Measurements from ENCODE around the gene ILK.
A peak's percentile ranks its signal among the peaks of the same experiment; 100 is the strongest.

Gene ILK

GRCh38 chr11:6638429-6638828 is 34.9 kb downstream of the ILK start:
- DNase-seq, result no peak

DNA sequence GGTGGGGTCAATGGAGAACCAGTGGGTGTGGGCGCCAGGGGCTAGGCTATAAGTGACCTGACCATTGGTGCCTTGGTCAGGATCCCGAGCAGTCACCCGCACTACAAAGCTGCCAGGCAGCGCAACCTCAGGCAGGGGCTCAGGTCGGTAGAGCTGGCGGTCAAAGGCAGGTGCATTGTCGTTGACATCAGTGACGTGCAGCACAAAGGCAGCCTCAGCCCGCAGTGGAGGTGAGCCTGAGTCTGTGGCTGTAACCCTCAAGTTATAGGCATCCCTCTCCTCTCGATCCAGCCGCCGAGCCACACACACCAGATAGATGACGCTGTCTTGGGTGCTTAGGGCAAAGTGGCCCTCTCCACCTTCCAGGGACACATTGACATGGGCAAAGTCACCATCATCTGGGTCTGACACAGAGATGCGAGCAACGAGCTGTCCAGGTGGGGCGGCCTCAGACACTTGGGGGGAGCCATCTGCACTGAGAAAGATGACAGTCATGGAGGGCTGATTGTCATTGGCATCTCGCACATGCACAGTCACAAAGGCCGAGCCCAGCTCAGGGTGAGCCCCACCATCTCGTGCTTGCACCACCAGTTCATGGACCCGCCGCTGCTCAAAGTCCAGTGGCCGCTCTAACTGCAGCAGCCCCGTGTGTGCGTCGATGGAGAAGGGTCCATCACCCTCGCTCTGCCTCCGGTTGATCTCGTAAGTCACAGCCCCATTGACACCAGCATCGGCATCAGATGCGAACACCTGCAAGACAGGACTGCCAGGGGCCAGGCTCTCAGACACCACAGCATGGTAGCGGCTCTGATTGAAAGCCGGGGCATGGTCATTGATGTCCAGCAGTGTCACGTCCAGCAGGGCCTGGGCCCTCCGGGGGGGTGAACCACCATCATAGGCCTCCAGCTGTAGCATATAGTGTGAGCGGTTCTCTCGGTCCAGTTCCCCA is 36.7 kb downstream of the ILK start:
- DNase-seq, result no peak

GRCh38 chr11:6640985-6641701 is 37.6 kb downstream of the ILK start:
- DNase-seq, result no peak

- no peak for DNase-seq
Measured at GRCh38 chr11:6642957-6643356, 39.4 kb downstream of the ILK start.

DNA sequence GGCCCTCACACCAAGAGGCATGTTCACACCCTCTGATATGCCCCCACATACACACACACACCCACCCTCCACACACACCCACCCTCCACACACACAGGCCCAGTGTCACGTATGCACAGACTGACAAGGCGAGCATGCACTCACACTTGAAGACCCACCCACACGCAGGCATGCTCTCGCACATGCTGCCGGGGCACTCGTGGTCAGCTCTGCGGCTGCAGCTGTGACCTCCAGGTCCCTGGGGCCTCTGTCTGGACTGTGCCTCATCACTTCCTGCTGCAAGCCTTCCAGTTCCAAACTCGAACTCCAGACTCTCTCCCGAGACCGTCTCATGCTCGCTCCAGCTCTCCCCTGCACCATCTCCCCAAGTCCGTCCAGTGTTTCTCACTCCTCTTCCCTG is 42.5 kb downstream of the ILK start:
- no peak for DNase-seq

- peak; percentile 16 for DNase-seq
Measured at GRCh38 chr11:6646576-6646917, 43.0 kb downstream of the ILK start.

DNA sequence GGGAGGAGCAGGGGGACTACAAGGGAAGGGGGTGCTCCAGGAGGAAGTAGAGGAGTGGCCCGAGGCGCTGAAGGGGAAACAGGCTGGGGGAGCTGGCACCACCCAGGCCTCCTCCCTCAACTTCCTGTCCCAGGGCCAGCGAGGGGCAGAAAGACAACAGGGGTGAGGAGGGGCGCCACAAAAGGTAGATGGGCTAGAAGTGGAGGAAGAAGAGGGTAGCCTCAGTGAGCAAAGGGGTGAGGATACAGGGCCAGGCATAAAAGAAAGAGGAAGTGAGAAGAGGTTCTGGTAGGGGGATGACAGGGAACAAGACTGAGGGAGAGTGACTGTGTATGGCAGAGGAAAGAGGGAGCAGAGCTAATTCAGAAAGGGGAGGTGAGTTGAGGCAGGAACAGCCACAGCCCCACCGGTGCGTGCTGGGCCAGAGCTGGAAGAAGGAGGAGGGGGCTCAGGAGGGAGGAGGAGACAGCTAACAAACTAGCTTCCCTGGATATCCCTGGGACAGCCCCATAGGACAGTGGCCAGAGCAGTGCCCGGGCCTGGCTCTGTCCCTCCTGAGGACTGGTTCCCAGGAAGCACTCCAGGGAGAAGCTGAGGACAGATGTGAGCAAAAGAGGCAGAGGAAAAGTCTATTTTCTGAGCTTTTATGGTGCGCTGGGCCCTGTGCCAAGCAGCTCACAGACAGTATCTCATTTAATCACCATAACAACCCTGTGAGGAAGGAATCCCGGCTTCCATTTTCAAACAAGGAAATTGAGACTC is 43.5 kb downstream of the ILK start:
- peak; percentile 45 for DNase-seq

DNA sequence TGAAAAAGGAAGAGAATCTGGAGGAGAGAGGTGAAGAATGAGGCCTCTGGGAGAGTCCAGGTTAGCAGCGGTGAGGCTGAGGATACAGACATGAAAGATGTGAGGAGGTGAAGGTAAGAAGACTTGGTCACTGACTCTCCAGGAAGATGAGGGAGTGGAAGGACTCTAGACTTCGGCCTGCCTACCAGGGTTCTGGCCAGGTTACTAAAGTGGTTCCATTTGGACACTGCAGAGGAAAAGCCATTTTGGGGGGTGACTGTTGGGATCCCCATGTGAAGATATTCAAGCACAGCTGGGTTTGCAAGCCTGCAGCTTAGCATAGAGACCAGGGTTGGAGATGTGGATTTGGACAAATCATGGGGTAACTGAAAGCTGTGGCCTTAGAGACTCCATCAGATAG is 44.3 kb downstream of the ILK start:
- DNase-seq, result no peak

DNA sequence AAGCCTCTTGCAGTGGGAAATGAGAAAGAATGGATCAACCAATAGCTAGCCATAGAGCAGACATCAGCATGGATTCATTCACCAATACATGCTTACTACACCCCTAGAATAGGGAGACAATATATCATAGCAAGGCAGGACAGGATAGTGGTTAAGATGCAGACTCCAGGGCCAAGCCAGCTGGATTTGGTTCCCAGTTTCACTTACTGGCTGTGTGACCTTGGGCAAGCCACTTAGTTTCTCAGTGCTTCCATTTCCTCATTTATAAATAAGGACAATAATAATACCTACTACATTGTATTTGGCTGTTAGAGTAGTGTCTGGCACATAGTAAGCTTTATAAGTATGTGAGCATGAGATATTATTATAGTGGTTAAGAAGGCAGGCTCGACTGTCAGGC is 44.9 kb downstream of the ILK start:
- DNase-seq, result no peak

- DNase-seq, result no peak
Measured at GRCh38 chr11:6650104-6650503, 46.5 kb downstream of the ILK start.

DNA sequence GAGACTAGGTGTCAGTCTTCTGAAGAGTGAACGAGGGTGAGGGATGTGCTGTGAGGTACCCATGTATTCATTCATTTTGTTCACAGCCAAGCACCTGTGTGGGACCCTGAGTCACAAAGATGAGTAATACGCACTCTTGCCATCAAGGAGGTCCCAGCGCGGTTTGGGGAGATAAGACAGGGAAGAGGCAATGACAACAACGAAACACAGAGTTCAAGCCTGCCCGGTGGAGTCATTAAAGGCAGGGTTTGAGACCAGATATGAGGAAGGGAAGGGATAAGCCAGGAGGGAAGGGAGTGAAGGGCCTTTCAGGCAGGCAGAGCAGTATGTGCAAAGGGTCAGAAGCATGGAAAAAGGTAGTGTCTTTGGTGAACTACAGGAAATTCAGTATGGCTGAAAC is 47.4 kb downstream of the ILK start:
- peak; percentile 55 for DNase-seq

- DNase-seq, result no peak
Measured at GRCh38 chr11:6652182-6652581, 48.6 kb downstream of the ILK start.

DNA sequence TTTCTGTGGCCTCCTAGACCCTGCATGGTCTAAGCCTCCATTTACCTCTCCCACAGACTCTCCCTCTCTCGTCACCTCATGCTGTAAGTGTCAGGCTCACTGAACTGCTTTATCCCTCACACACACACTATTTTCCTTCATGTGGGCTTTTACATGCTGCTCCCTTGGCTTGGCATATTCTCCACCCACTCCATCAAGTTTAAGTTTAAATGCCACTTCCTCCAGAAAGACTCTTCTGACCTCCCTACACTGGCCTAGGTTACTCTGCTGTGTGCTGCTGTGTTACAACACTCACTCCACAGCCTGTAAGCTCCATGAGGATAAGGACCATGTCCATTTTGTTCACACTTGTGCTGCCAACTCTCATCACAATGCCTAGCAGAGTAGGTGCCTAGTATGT is 49.5 kb downstream of the ILK start:
- DNase-seq, result no peak

- DNase-seq, result no peak
Measured at GRCh38 chr11:6653656-6654055, 50.1 kb downstream of the ILK start.

- no peak for DNase-seq
Measured at GRCh38 chr11:6654281-6655019, 50.9 kb downstream of the ILK start.

DNA sequence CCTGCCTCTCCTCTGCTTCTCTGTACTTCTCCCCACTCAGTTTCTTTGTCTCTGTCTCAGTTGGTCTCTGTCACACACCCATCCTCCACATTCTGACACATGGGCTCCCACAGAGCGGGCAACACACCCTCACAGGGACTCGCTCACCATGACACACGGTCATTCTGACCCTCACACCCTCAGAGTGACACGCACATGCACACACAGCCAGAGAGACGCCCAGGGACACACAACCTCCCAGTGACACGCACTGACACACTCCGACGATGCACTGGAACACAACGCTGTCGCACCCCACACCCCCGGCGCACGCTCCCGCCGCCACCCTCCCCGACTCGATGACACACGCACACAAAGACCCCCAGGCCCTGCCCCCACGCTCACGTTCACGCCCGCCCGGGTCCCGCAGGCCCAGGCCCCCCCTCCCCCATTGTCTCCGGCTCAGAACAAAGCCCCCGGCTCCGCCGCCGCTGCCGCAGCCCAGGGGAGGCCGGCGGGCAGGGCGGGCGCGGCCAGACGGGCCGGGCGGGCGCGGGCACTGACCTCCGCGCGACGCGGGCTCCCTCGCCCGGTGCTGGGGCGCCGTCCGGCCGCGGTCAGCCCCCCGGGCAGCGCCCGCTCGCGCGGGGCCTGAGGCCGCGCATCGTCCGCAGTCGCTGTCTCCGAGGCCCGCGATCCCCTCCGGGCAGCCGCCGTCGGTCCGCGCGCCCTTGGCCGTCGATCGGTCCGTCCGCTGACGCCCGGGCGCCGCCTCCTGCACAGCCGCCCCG is 51.6 kb downstream of the ILK start:
- DNase-seq, result peak; percentile 43

- no peak for DNase-seq
Measured at GRCh38 chr11:6655790-6656583, 52.4 kb downstream of the ILK start, which contains the start of gene DCHS1. Gene DCHS1, minus strand, starts transcription at chr11:6655809. Its CDS starts 14,196 bp downstream, at chr11:6641613.

- no peak for DNase-seq
Measured at GRCh38 chr11:6656584-6656915, 53.0 kb downstream of the ILK start.

DNA sequence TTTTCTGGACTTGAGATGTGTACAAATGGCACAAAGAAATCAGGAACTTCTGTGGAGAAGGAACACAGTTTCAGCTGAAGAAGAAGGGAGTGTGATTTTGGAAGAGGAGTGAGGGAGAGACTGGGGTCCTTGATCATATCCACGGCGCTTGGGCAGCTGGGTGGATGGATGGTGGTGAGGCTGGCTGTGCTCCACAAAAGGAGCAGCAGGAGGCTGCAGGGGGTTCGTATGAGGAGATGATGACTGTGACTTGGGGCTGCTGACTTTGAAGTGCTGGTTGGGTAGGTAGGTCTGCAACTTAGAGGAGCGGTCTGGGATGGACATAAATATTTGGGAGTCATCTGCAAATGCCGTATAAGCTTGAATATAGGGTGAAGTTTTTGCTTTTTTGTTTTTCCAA is 53.4 kb downstream of the ILK start:
- DNase-seq, result no peak

- DNase-seq, result no peak
Measured at GRCh38 chr11:6657346-6657745, 53.8 kb downstream of the ILK start.

DNA sequence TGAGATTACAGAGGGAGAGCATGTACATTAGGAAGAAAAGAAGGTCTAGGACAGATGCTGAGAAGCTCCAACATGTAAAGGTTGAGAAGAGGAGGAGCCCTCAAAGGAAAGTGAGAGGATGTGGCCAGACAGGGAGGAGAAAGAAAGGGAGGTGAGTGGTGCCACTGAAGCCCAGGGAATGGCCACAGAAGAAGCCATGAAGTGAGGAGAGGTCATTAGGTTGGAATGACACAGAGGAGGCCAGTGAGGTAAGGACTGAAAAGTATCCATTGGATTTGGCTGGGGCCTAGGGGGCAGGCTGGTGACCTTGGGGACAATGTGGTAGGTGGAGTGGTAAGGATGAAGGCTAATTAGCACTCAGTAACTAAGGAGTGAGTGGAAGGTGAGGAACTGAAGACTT is 55.1 kb downstream of the ILK start:
- no peak for DNase-seq

All from stimulated activated CD4-positive, alpha-beta T cell treated with anti-CD3 and anti-CD28 coated beads, Interleukin-15, amount 100 ng/mL, for 24 hours (primary cell).